GM12892 (cell line): ENCODE results near the gene ITIH6.

ENCODE experiments used
- POLR2A ChIP-seq: IDR thresholded peaks from 2 replicates; pipeline ENCODE4 v1.6.1; 2011; ENCODE audit warnings: low read depth, low read length, control low read depth
- POLR2AphosphoS5 ChIP-seq: IDR thresholded peaks from 2 replicates; pipeline ENCODE4 v1.6.1; 2011; ENCODE audit warnings: low read depth, low read length, control low read depth
- TAF1 ChIP-seq: IDR thresholded peaks from 2 replicates; pipeline ENCODE4 v1.6.1; 2011; ENCODE audit warnings: low read depth, mild to moderate bottlenecking, control low read depth, low read length, borderline replicate concordance

- TF ChIP-seq POLR2A (no peak), TAF1 (no peak), POLR2AphosphoS5 (no peak)
These were observed 26.1 kb upstream of the ITIH6 start for GRCh38 chrX:54824195-54824594.
